CD1c-positive myeloid dendritic cell (primary cell): ENCODE data around the gene EXOSC2.

ENCODE experiments used
- DNase-seq: peaks from one replicate; pipeline ENCODE4 v3.0.0-alpha.2; 2016; ENCODE audit errors: extremely low spot score

EXOSC2 gene, protein sequence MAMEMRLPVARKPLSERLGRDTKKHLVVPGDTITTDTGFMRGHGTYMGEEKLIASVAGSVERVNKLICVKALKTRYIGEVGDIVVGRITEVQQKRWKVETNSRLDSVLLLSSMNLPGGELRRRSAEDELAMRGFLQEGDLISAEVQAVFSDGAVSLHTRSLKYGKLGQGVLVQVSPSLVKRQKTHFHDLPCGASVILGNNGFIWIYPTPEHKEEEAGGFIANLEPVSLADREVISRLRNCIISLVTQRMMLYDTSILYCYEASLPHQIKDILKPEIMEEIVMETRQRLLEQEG

DNA sequence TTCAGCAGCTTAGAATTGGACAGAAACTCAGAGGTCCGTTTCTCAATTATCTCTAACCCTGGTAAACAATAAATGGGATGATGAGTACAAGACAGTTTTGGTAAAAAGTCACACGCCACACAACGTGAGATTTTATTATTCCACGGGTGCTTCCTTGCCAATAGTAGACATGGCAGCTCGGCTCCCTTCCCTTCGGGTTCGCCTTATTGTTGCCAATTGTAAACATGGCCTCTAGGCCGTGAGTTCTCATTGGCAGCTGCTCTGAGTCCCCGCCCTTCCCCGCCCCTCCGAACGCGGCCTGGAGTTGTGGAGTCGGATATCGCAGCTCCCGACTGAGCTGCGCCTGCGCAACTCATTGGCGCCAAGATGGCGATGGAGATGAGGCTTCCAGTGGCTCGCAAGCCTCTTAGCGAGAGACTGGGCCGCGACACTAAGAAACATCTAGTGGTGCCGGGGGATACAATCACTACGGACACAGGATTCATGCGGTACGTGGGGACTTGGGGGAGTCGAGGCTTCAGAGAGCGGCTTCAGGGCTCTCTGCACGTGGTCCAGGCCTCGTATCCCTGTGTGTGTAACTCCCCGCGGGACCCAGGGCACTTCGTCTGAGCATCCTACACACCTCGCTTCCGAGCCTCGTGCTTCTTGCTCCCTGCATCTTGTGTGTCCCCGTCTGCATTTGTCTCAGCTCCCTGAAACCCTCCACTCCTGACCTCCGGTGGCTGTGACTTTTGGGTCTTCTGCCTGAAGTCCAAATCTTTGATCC lies at the start of gene EXOSC2:
Gene EXOSC2 (plus strand): TSS at position 355 of the 766 bp plus-strand sequence. CDS start 12 bp downstream, at position 367.
- peak; percentile 99 for DNase-seq

- no peak for DNase-seq
Measured at GRCh38 chr9:130651221-130651620, 42.4 kb upstream of the EXOSC2 start.

DNA sequence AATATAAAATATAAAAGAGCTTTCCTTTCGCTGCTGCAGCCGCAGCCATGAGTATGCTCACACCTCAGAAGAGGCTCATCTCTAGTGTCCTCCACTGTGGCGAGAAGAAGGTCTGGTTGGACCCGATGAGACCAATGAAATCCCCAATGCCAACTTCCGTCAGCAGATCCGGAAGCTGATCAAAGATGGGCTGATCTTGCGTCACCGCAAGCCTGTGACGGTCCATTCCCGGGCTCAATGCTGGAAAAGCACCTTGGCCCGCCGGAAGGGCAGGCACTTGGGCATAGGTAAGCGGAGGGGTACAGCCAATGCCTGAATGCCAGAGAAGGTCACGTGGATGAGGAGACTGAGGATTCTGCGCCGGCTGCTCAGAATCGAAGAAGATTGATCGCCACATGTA lies 41.8 kb upstream of the EXOSC2 start:
- no peak for DNase-seq

GRCh38 chr9:130654879-130655278 lies 38.7 kb upstream of the EXOSC2 start:
- no peak for DNase-seq

- DNase-seq = no peak
Measured at GRCh38 chr9:130658893-130659698, 34.5 kb upstream of the EXOSC2 start.

DNA sequence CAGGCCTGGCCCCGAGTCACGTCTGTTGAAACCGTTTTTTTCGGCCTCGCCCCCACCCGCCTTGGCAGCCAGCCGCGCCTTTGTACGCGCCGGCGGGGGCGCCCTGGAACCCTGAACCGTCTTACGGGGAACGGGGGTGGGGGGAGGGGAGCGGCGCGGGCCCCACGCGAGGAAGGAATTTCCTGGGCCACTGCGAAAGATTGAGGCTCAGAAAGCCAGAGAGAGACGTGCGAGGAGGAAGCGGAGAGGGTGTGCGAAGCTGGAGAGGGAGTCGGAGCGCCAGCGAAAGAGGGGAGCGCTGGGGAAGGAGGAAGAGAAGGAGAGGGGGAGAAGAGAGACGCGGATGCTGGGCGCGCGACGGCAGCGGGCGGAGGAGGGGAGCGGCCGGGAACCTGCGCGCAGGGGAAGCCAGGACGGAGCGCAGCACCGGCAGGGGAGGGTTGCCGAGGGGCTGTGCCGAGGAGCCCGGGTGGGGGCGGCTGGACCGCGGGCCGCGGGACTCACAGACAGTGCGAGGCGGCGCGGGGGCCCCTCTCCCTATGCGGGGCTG lies 33.8 kb upstream of the EXOSC2 start:
- no peak for DNase-seq

DNA sequence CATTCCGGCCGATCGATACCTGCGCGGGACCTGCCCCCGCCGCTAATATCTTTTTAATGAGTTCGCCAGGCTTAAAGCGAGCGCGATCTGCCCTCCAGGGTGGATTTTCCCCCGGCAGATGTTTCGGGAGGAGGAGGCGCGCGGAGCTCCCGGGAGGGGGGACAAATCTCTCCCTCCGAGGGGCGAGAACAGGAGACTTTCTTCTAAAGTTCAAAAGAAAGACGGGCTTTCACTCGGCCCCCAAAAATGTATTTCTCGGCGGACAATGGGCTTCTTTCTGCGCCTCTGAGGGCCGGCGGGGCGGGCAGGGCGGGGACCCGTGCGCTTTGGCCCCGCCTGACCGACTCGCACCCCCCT lies 33.3 kb upstream of the EXOSC2 start:
- DNase-seq = no peak

DNA sequence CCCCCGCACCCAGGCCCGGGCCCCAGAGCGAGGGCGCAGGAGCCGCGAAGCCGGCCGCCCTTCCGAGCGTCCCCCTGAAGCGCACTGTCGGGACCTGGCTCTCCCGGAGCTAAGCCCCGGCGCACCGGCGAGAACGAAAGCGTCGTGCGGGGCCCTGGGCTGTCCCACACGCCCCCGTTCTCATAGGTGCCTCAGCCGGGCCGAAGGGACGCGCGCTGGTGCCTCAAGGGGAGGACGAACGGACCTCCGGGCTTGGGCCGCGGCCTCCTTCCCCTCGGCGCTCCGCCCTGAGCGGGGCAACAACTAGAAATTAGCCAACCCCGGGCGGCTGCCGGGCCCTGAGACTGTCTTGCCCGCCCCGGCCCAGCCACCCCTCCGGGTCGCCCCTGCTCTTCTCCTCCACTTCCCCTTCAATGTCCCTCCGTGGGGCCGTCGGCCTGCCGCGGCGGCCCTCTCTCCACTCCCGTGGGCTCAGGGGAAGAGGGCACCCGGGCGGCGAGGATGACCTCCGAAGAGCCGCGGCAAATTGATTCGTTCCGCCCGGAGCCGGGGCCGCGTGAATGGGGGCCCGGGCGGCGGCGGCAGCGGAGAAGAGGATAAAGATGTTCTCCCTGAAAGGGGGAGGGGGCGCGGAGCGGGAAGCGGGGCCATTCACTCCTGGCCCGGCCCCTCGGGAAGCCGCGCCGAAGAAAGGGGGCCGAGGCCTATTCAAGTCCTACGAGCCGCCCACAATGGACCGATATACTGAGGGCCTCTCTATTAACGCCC lies 32.7 kb upstream of the EXOSC2 start:
- DNase-seq = no peak

- no peak for DNase-seq
Measured at GRCh38 chr9:130661451-130662098, 32.0 kb upstream of the EXOSC2 start.

DNA sequence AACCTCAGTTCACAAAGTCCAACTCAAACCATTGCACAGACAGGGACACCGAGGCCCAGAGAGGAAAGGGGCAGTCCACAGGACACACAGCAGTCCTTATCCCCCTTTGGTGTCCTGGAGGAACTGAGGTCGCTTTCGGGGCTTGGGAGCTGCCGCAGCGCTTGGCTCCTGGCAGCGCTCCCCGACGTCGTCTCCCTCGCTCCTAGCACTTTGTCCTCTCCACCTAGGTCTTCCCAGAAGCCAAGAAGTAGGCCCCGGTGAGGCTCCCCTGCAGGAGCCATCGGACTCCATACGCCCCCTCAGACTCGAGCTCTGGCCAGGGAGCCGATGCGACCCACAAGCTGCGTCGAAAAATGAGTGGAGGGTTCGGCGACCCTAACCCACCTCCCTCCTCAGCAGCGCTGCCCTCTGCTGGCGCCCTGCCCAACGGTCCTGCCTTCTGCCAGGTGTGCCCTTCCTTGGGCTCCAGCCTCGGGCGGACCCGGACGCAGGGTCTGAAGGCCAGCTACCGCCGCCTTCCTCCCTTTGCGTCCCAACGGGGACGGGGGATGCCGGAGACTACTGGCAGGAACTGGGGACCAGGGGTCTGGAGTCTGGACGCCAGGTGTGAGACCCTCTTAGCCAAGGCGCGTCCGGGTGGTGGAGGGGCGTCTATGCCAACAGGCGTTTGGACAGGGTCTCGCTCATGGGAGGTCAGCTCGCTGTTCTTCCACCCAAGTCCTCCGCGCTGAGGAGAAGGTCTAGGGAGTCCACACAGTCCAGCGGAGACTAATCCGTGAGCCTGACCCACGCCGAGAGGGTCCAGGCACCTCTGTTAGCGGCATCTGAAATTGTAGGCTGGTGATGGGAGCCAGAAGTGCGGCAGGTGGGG lies 31.2 kb upstream of the EXOSC2 start:
- DNase-seq = no peak

DNA sequence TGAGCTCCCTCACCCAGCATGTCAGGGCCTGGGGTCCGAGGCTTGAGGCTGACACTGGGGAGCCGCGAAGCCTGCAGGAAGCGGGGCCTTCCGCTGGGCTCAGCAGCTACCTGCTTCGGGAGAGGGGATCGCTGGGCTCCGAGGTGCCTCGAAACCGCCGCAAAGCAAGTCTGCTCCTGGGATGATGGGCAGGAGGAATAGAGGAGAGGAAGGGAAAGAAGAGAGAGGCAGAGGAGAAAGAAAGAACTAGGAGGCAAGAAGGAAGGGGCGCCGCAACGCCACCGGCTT lies 30.7 kb upstream of the EXOSC2 start:
- DNase-seq = no peak

GRCh38 chr9:130663258-130663976 lies 30.2 kb upstream of the EXOSC2 start:
- no peak for DNase-seq

- no peak for DNase-seq
Measured at GRCh38 chr9:130663977-130664250, 29.7 kb upstream of the EXOSC2 start.

- DNase-seq = no peak
Measured at GRCh38 chr9:130664251-130665028, 29.1 kb upstream of the EXOSC2 start, which contains the start of gene PRDM12. TSS of gene PRDM12 (plus strand) at chr9:130664594. CDS start at chr9:130664654, 60 bp downstream.

DNA sequence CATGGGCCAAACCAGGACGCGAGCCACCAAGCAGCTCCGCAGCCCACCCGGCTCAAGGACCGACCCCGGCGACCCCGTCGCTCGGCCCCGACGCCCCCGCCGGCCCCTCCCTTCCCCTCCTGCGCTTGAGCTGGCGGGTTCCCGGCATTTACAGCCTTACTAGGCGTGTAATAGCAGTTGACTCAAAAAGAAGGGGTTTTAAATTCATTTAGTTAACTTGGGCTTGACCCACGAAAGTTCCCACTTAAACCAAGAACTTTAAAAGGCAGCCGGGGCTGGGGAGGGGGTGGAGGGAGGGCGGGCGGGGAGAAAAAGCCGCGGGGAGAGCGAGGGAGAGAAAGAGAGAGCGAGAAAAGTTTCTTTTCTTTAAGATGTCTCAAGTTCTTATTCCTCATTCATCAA lies 28.6 kb upstream of the EXOSC2 start:
- DNase-seq = no peak

- no peak for DNase-seq
Measured at GRCh38 chr9:130665431-130666392, 27.9 kb upstream of the EXOSC2 start.

DNA sequence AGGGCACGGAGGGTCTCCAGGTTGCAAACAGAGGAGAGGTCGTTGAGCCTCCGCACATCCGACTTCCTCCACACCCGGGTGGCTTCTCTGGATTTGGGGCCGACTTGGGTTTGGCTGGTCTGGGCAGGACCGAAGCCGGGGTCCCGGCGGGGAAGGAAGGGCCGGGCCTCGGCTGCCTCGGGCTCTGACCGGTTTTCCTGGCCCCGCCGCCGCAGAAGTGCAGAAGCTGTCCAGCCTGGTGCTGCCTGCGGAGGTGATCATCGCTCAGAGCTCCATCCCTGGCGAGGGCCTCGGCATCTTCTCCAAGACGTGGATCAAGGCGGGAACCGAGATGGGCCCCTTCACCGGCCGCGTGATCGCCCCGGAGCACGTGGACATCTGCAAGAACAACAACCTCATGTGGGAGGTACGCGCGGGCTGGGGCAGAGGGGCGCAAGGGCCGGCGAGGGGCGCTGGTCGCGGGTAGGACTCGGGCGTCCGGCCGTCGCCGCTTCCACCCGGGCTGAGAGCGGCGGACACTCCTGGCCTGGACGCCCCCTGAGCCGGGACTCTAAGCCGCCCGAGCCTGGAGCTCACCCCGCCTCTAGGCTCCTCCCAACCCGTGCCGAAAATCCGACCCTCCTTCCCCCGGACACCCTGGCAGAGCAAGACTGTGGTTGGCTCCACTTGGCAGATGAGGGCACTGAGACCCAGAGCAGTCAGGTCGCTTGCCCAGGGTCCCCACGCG lies 27.0 kb upstream of the EXOSC2 start:
- no peak for DNase-seq
